Epithelial cell of esophagus (primary cell): ENCODE results near the gene LRRC42.
"Not testable (repeated sequence)": the region's sequence is repeated elsewhere in the genome, so short reads cannot be mapped to it uniquely, and the experiment has no call there.

Experiments used
- DNase-seq: peaks from one replicate; pipeline ENCODE4 v3.0.0; 2010; ENCODE audit warnings: low read depth
- H3K4me3 ChIP-seq: 2 replicates; pipeline ENCODE4 v1.5.1; 2011; ENCODE audit warnings: mild to moderate bottlenecking, low read length, control low read depth
- CTCF ChIP-seq: IDR thresholded peaks from 2 replicates; pipeline ENCODE4 v1.5.1; 2011; ENCODE audit warnings: low read depth, mild to moderate bottlenecking, low read length, control low read depth, inconsistent platforms; ENCODE audit not compliant: insufficient read depth; ENCODE audit errors: missing control alignments

The LRRC42 gene

GRCh38 chr1:53982034-53982762 is 36.0 kb downstream of the LRRC42 start:
- DNase-seq, result peak; percentile 41
- no peak for TF ChIP-seq CTCF
- peak overlapping the region; percentile 2 for H3K4me3 ChIP-seq

- no peak for TF ChIP-seq CTCF
- peak overlapping the region; percentile 2 for H3K4me3 ChIP-seq
- no peak for DNase-seq
These were observed 36.6 kb downstream of the LRRC42 start for GRCh38 chr1:53982763-53983104.

- DNase-seq, result no peak
- H3K4me3 ChIP-seq, result no peak overlapping the region
- TF ChIP-seq CTCF, result no peak
These were observed 38.6 kb downstream of the LRRC42 start for GRCh38 chr1:53984726-53985125.

GRCh38 chr1:53986458-53986857 is 40.3 kb downstream of the LRRC42 start:
- no peak for DNase-seq
- no peak overlapping the region for H3K4me3 ChIP-seq
- TF ChIP-seq CTCF, result no peak

- no peak for TF ChIP-seq CTCF
- no peak overlapping the region for H3K4me3 ChIP-seq
- DNase-seq, result peak; percentile 40
These were observed 41.7 kb downstream of the LRRC42 start for GRCh38 chr1:53987880-53988279.

- TF ChIP-seq CTCF, result peak; percentile 12
- no peak overlapping the region for H3K4me3 ChIP-seq
- DNase-seq, result no peak
These were observed 46.1 kb downstream of the LRRC42 start for GRCh38 chr1:53992085-53992874.

GRCh38 chr1:53994516-53994915 is 48.4 kb downstream of the LRRC42 start:
- not testable (repeated sequence) for DNase-seq, H3K4me3 ChIP-seq
